ENCODE data around the gene GAB2. TPM values are rescaled to one million over a fixed set of nuclear protein-coding genes. Genes with fewer than 3 reads are reported as not detected.

Gene GAB2
- total and polyA plus RNA-seq, 2 of the 4 experiments (the other 2 are of a cell fraction): 3.3 to 5.9 TPM

DNA sequence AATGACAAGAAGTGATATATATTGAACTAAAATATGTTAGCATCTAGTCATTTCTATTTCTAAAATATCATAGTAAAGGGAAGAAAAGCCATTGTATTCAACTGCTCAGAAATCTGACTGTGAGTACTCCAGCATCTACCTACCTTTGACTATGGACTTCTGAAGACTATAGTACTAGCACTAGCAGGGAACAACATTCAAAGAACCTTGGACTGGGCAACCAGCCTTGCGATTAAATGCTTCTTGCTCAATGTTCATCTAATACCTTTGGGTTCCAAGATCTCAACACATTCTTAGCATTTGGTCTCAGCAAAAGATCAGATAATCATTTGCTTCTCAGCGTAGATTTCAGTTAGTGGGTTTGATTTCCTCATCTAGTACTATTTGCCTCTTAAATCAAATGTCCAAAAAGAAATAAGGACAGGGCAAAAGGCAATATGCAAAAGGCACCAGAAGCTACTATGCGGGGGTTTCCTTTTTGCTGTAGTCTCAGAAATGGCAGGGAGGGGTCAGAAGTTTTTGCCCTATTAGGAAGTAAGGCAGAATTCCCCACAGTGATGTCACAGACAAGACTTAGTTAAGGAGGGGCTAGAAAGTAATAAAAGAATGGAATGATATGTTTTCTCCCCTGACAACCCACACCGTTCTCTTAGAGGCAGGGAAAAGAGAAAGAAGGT is 80.6 kb downstream of the GAB2 start:
- Histone ChIP-seq H3K4me1 (ENCODE audit: control insufficient read depth, insufficient read depth, low read length) (no peaks in the 10 kb centered on the region), H3K4me3 (ENCODE audit: insufficient read depth, low read depth, low read length) (no peak overlapping the region), H2BK120ac (ENCODE audit: low read depth, low read length) (no peak overlapping the region), H4K20me1 (ENCODE audit: insufficient read depth, low read length) (no peaks in the 10 kb centered on the region), H2AFZ (replicated peaks; ENCODE audit: low read length, poor library complexity) (no peak overlapping the region), H2BK20ac (ENCODE audit: low read depth, low read length) (no peak overlapping the region), H3K14ac (replicated peaks; ENCODE audit: low read depth, low read length) (no peak overlapping the region), H3K79me1 (ENCODE audit: low read depth in 1 of 2, low read length in 2 of 2) (peaks cover 3 to 4% of the 10 kb centered on the region in 2 experiments; a peak in 1 of 4 replicates), H3K9me3 (ENCODE audit: control insufficient read depth, insufficient read depth, low read length) (no peaks in the 10 kb centered on the region), H3K27ac (ENCODE audit: insufficient read depth, low read length) (no peak overlapping the region), H2BK5ac (ENCODE audit: low read depth, low read length, poor library complexity, severe bottlenecking) (no peak overlapping the region), H3K23ac (ENCODE audit: low read depth, low read length) (no peak overlapping the region), H3K4ac (ENCODE audit: low read depth, low read length) (no peak overlapping the region), H3K36me3 (ENCODE audit: control insufficient read depth, insufficient read depth, low read length) (no peaks in the 10 kb centered on the region), H3K27me3 (ENCODE audit: control insufficient read depth, insufficient read depth, low read length) (no peaks in the 10 kb centered on the region), H2AK9ac (replicated peaks; ENCODE audit: low read depth, low read length, poor library complexity) (no peak overlapping the region), H3K9me1 (ENCODE audit: insufficient read depth, low read length) (no peaks in the 10 kb centered on the region), H2AK5ac (ENCODE audit: low read depth, low read length) (no peak overlapping the region), H4K8ac (ENCODE audit: low read depth in 2 of 2, low read length in 2 of 2) (no peak overlapping the region), H3K9ac (ENCODE audit: low read depth, low read length) (no peak overlapping the region), H3K18ac (ENCODE audit: low read depth, low read length) (no peak overlapping the region), H3K4me2 (ENCODE audit: low read depth, low read length) (no peak overlapping the region), H4K91ac (ENCODE audit: insufficient read depth, low read depth, low read length) (no peak overlapping the region), H3K56ac (ENCODE audit: extremely low read depth, insufficient read depth, low read length) (no peak overlapping the region), H2BK15ac (ENCODE audit: low read depth, low read length) (no peak overlapping the region), H4K5ac (ENCODE audit: low read depth, low read length) (no peak overlapping the region)
- TF ChIP-seq CEBPB (IDR thresholded peaks at IDR 0.05; ENCODE audit: low read depth, low read length) (no peak), RFX5 (IDR thresholded peaks at IDR 0.05; ENCODE audit: low read depth, low read length) (no peak), FOS (IDR thresholded peaks at IDR 0.05; ENCODE audit: low read depth, low read length) (no peak), NFE2L2 (IDR thresholded peaks at IDR 0.05; ENCODE audit: low read depth, low read length) (no peak), BHLHE40 (IDR thresholded peaks at IDR 0.05; ENCODE audit: low read depth, low read length) (no peak), CHD1 (IDR thresholded peaks at IDR 0.05; ENCODE audit: low read depth, low read length) (no peak), SMC3 (IDR thresholded peaks at IDR 0.05; ENCODE audit: low read depth, low read length) (no peak), MAZ (IDR thresholded peaks at IDR 0.05; ENCODE audit: borderline replicate concordance, low read depth, low read length) (no peak), MXI1 (IDR thresholded peaks at IDR 0.05; ENCODE audit: borderline replicate concordance, low read depth, low read length) (no peak), RCOR1 (IDR thresholded peaks at IDR 0.05; ENCODE audit: insufficient replicate concordance, low read length) (no peak), POLR2A (IDR thresholded peaks at IDR 0.05; ENCODE audit: low read depth, low read length) (no peak)
- TF ChIP-seq, protein P1, sequence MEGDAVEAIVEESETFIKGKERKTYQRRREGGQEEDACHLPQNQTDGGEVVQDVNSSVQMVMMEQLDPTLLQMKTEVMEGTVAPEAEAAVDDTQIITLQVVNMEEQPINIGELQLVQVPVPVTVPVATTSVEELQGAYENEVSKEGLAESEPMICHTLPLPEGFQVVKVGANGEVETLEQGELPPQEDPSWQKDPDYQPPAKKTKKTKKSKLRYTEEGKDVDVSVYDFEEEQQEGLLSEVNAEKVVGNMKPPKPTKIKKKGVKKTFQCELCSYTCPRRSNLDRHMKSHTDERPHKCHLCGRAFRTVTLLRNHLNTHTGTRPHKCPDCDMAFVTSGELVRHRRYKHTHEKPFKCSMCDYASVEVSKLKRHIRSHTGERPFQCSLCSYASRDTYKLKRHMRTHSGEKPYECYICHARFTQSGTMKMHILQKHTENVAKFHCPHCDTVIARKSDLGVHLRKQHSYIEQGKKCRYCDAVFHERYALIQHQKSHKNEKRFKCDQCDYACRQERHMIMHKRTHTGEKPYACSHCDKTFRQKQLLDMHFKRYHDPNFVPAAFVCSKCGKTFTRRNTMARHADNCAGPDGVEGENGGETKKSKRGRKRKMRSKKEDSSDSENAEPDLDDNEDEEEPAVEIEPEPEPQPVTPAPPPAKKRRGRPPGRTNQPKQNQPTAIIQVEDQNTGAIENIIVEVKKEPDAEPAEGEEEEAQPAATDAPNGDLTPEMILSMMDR (conservative IDR thresholded peaks at IDR 0.05; ENCODE audit: low read depth, low read length): no peak
- TF ChIP-seq, protein P2, sequence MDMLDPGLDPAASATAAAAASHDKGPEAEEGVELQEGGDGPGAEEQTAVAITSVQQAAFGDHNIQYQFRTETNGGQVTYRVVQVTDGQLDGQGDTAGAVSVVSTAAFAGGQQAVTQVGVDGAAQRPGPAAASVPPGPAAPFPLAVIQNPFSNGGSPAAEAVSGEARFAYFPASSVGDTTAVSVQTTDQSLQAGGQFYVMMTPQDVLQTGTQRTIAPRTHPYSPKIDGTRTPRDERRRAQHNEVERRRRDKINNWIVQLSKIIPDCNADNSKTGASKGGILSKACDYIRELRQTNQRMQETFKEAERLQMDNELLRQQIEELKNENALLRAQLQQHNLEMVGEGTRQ (IDR thresholded peaks at IDR 0.05; ENCODE audit: low read depth, low read length): no peak
- TF ChIP-seq, protein P3, sequence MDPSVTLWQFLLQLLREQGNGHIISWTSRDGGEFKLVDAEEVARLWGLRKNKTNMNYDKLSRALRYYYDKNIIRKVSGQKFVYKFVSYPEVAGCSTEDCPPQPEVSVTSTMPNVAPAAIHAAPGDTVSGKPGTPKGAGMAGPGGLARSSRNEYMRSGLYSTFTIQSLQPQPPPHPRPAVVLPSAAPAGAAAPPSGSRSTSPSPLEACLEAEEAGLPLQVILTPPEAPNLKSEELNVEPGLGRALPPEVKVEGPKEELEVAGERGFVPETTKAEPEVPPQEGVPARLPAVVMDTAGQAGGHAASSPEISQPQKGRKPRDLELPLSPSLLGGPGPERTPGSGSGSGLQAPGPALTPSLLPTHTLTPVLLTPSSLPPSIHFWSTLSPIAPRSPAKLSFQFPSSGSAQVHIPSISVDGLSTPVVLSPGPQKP (IDR thresholded peaks at IDR 0.05; ENCODE audit: borderline replicate concordance, low read depth, low read length): no peak
- ATAC-seq (ENCODE audit: low read depth) (no peak), DNase-seq (no peak)
- POLR2A ChIA-PET (ENCODE audit: unreplicated experiment): no interaction called here
- in situ Hi-C loops (cut with MboI; ENCODE audit: low sequenced_read_pairs): no loop called here
- BruUV-seq (replicated peaks): no TSS peak
- no CpG with 5 or more reads among the region's 4 CpGs for WGBS, 2 experiments (ENCODE audit: extremely low coverage in 2 of 2, insufficient read length in 1 of 2)
- dilution Hi-C loops (cut with HindIII; ENCODE audit: low sequenced_read_pairs, unreplicated experiment): no loop called here
- CTCF ChIA-PET: no interaction called here
- intact Hi-C loops (cut with micrococcal nuclease): no loop called here

Data from IMR-90 (cell line).